Trophoblast cell (in vitro differentiated cells and primary cell): ENCODE results near the gene PCSK6.

Experiments
- DNase-seq, 2 donors: peaks; one replicate each; pipeline ENCODE4 v3.0.0-alpha.2; 2016
- H2AFZ ChIP-seq: 2 replicates; pipeline ENCODE4 v1.6.1; 2013; ENCODE audit warnings: low read length, moderate library complexity, mild to moderate bottlenecking; ENCODE audit not compliant: insufficient read depth, poor library complexity
- H2AK5ac ChIP-seq: 2 replicates; pipeline ENCODE4 v1.6.1; 2013; ENCODE audit warnings: mild to moderate bottlenecking, low read length
- H2BK120ac ChIP-seq: 2 replicates; pipeline ENCODE4 v1.6.1; 2013; ENCODE audit warnings: low read length, mild to moderate bottlenecking, moderate library complexity; ENCODE audit not compliant: insufficient read depth, poor library complexity
- H2BK12ac ChIP-seq: 2 replicates; pipeline ENCODE4 v1.6.1; 2013; ENCODE audit warnings: mild to moderate bottlenecking, low read length, moderate library complexity
- H2BK5ac ChIP-seq: 2 replicates; pipeline ENCODE4 v1.6.1; 2013; ENCODE audit warnings: low read length, low read depth, moderate library complexity, mild to moderate bottlenecking; ENCODE audit not compliant: poor library complexity
- H3K14ac ChIP-seq: 2 replicates; pipeline ENCODE4 v1.6.1; 2013; ENCODE audit warnings: mild to moderate bottlenecking, low read length
- H3K18ac ChIP-seq: 2 replicates; pipeline ENCODE4 v1.6.1; 2013; ENCODE audit warnings: mild to moderate bottlenecking, low read length
- H3K23ac ChIP-seq: 2 replicates; pipeline ENCODE4 v1.6.1; 2013; ENCODE audit warnings: low read length
- H3K27ac ChIP-seq: 2 replicates; pipeline ENCODE4 v1.5.1; 2013; ENCODE audit warnings: low read depth, mild to moderate bottlenecking, inconsistent platforms, low read length, moderate library complexity
- H3K27me3 ChIP-seq: 2 replicates; pipeline ENCODE4 v1.6.1; 2013; ENCODE audit warnings: inconsistent platforms, mild to moderate bottlenecking, low read length, moderate library complexity; ENCODE audit not compliant: insufficient read depth
- H3K36me3 ChIP-seq, 2 experiments: 1 replicate in 1 of 2; 2 replicates in 1 of 2; pipeline ENCODE4 v1.6.1; 2013; ENCODE audit warnings: low read length in 2 of 2, mild to moderate bottlenecking in 2 of 2, moderate library complexity in 1 of 2; ENCODE audit not compliant: insufficient read depth in 2 of 2, control insufficient read depth in 1 of 2
- H3K4ac ChIP-seq: 2 replicates; pipeline ENCODE4 v1.6.1; 2013; ENCODE audit warnings: low read depth, mild to moderate bottlenecking, low read length, moderate library complexity
- H3K4me1 ChIP-seq, 2 experiments: 1 replicate in 1 of 2; 2 replicates in 1 of 2; pipeline ENCODE4 v1.6.1; 2013; ENCODE audit warnings: low read length in 2 of 2, mild to moderate bottlenecking in 2 of 2, moderate library complexity in 1 of 2; ENCODE audit not compliant: insufficient read depth in 2 of 2, control insufficient read depth in 1 of 2
- H3K4me2 ChIP-seq: 2 replicates; pipeline ENCODE4 v1.6.1; 2013; ENCODE audit warnings: inconsistent platforms, mild to moderate bottlenecking, low read length, moderate library complexity
- H3K4me3 ChIP-seq: 2 replicates; pipeline ENCODE4 v1.5.1; 2013; ENCODE audit warnings: mild to moderate bottlenecking, low read depth, low read length, inconsistent platforms
- H3K79me1 ChIP-seq: one replicate; pipeline ENCODE4 v1.6.1; 2013; ENCODE audit warnings: low read length
- H3K79me2 ChIP-seq: 2 replicates; pipeline ENCODE4 v1.6.1; 2013; ENCODE audit warnings: low read length, mild to moderate bottlenecking; ENCODE audit not compliant: control insufficient read depth, insufficient read depth, poor library complexity
- H3K9ac ChIP-seq: 2 replicates; pipeline ENCODE4 v1.6.1; 2013; ENCODE audit warnings: mild to moderate bottlenecking, low read length
- H3K9me3 ChIP-seq: 2 replicates; pipeline ENCODE4 v1.6.1; 2013; ENCODE audit warnings: low read depth, mild to moderate bottlenecking, control low read depth, inconsistent platforms, low read length; ENCODE audit not compliant: insufficient read depth
- H4K12ac ChIP-seq: 2 replicates; pipeline ENCODE4 v1.6.1; 2013; ENCODE audit warnings: low read depth, mild to moderate bottlenecking, low read length, moderate library complexity
- H4K8ac ChIP-seq: 2 replicates; pipeline ENCODE4 v1.6.1; 2013; ENCODE audit warnings: low read depth, mild to moderate bottlenecking, low read length, moderate library complexity
- H4K91ac ChIP-seq: one replicate; pipeline ENCODE4 v1.6.1; 2013; ENCODE audit warnings: low read depth, mild to moderate bottlenecking, low read length, moderate library complexity
- WGBS: extraction: QIAGEN DNeasy Blood & Tissue Kit; methylation state at CpG from one replicate; pipeline ENCODE4 v1.1.7; 2013; ENCODE audit warnings: missing lambda C conversion rate; ENCODE audit not compliant: insufficient read length, insufficient coverage; ENCODE audit errors: extremely low coverage; 5-methylcytosine and 5-hydroxymethylcytosine counted together

Gene PCSK6

GRCh38 chr15:101522091-101522490 lies 32.6 kb upstream of the PCSK6 start:
- no peak overlapping the region for H2BK12ac ChIP-seq
- no peak overlapping the region for H3K18ac ChIP-seq
- H3K27me3 ChIP-seq, result no peaks in the 10 kb centered on the region
- no peak overlapping the region for H3K9ac ChIP-seq
- no peak overlapping the region for H4K91ac ChIP-seq
- no peak overlapping the region for H3K4me3 ChIP-seq
- H2AK5ac ChIP-seq, result no peak overlapping the region
- no peaks in the 10 kb centered on the region for H3K79me1 ChIP-seq
- no peaks in the 10 kb centered on the region for H3K9me3 ChIP-seq
- H3K4ac ChIP-seq, result no peak overlapping the region
- H3K36me3 ChIP-seq, result no peaks in the 10 kb centered on the region
- no CpG with 5 or more reads among the region's 11 CpGs for WGBS
- H3K23ac ChIP-seq, result no peak overlapping the region
- no peak overlapping the region for H3K14ac ChIP-seq
- H3K4me1 ChIP-seq, result no peaks in the 10 kb centered on the region
- no peak overlapping the region for H2BK5ac ChIP-seq
- no peak for DNase-seq
- no peaks in the 10 kb centered on the region for H3K79me2 ChIP-seq
- no peak overlapping the region for H3K27ac ChIP-seq
- no peak overlapping the region for H4K8ac ChIP-seq
- peak overlapping the region; percentile 49 for H4K12ac ChIP-seq
- no peak overlapping the region for H2BK120ac ChIP-seq
- no peak overlapping the region for H3K4me2 ChIP-seq
- no peak overlapping the region for H2AFZ ChIP-seq

GRCh38 chr15:101521591-101521990 lies 32.1 kb upstream of the PCSK6 start:
- Histone ChIP-seq H3K36me3 (no peaks in the 10 kb centered on the region), H3K79me1 (no peaks in the 10 kb centered on the region), H3K14ac (no peak overlapping the region), H2AK5ac (no peak overlapping the region), H3K9me3 (no peaks in the 10 kb centered on the region), H4K12ac (no peak overlapping the region), H3K9ac (no peak overlapping the region), H3K4me1 (no peaks in the 10 kb centered on the region), H4K91ac (no peak overlapping the region), H3K27ac (no peak overlapping the region), H2BK120ac (no peak overlapping the region), H2AFZ (no peak overlapping the region), H3K79me2 (no peaks in the 10 kb centered on the region), H3K27me3 (no peaks in the 10 kb centered on the region), H3K18ac (no peak overlapping the region), H2BK12ac (no peak overlapping the region), H3K23ac (no peak overlapping the region), H4K8ac (no peak overlapping the region), H3K4me3 (no peak overlapping the region), H3K4ac (no peak overlapping the region), H2BK5ac (no peak overlapping the region), H3K4me2 (no peak overlapping the region)
- DNase-seq, result peak in 1 of 2 donors; percentile 29
- no CpG with 5 or more reads among the region's 5 CpGs for WGBS

GRCh38 chr15:101521069-101521468 lies 31.6 kb upstream of the PCSK6 start:
- no peak overlapping the region for H3K4me2 ChIP-seq
- H2BK12ac ChIP-seq, result no peak overlapping the region
- H3K4me1 ChIP-seq, result no peaks in the 10 kb centered on the region
- H4K12ac ChIP-seq, result no peak overlapping the region
- H3K79me1 ChIP-seq, result no peaks in the 10 kb centered on the region
- H3K18ac ChIP-seq, result no peak overlapping the region
- no peak overlapping the region for H3K9ac ChIP-seq
- H4K8ac ChIP-seq, result no peak overlapping the region
- no peak overlapping the region for H3K4ac ChIP-seq
- WGBS, result no CpG with 5 or more reads among the region's 3 CpGs
- H2AK5ac ChIP-seq, result no peak overlapping the region
- no peak for DNase-seq
- H4K91ac ChIP-seq, result no peak overlapping the region
- H3K36me3 ChIP-seq, result no peaks in the 10 kb centered on the region
- H3K27me3 ChIP-seq, result no peaks in the 10 kb centered on the region
- no peak overlapping the region for H3K14ac ChIP-seq
- no peak overlapping the region for H2BK5ac ChIP-seq
- H3K79me2 ChIP-seq, result no peaks in the 10 kb centered on the region
- H3K4me3 ChIP-seq, result no peak overlapping the region
- H3K9me3 ChIP-seq, result no peaks in the 10 kb centered on the region
- H3K27ac ChIP-seq, result no peak overlapping the region
- H2BK120ac ChIP-seq, result no peak overlapping the region
- H3K23ac ChIP-seq, result no peak overlapping the region
- no peak overlapping the region for H2AFZ ChIP-seq

- WGBS, result no CpG with 5 or more reads among the region's 7 CpGs
- H3K23ac ChIP-seq, result no peak overlapping the region
- H2BK120ac ChIP-seq, result no peak overlapping the region
- no peaks in the 10 kb centered on the region for H3K27me3 ChIP-seq
- no peak overlapping the region for H2BK5ac ChIP-seq
- no peaks in the 10 kb centered on the region for H3K4me1 ChIP-seq
- no peak overlapping the region for H3K27ac ChIP-seq
- no peak for DNase-seq
- no peaks in the 10 kb centered on the region for H3K9me3 ChIP-seq
- no peak overlapping the region for H4K91ac ChIP-seq
- H3K4ac ChIP-seq, result no peak overlapping the region
- no peak overlapping the region for H3K4me2 ChIP-seq
- no peak overlapping the region for H2AK5ac ChIP-seq
- no peak overlapping the region for H4K12ac ChIP-seq
- H3K9ac ChIP-seq, result no peak overlapping the region
- no peak overlapping the region for H4K8ac ChIP-seq
- H3K18ac ChIP-seq, result no peak overlapping the region
- no peak overlapping the region for H2BK12ac ChIP-seq
- no peaks in the 10 kb centered on the region for H3K79me1 ChIP-seq
- H2AFZ ChIP-seq, result no peak overlapping the region
- H3K36me3 ChIP-seq, result no peaks in the 10 kb centered on the region
- no peak overlapping the region for H3K4me3 ChIP-seq
- no peak overlapping the region for H3K14ac ChIP-seq
- no peaks in the 10 kb centered on the region for H3K79me2 ChIP-seq
Observed at GRCh38 chr15:101520395-101520794, 30.9 kb upstream of the PCSK6 start.
